ENCODE results near the gene FAF1.
"Not testable (repeated sequence)": the region's sequence is repeated elsewhere in the genome, so short reads cannot be mapped to it uniquely, and the experiment has no call there.

FAF1 gene

DNA sequence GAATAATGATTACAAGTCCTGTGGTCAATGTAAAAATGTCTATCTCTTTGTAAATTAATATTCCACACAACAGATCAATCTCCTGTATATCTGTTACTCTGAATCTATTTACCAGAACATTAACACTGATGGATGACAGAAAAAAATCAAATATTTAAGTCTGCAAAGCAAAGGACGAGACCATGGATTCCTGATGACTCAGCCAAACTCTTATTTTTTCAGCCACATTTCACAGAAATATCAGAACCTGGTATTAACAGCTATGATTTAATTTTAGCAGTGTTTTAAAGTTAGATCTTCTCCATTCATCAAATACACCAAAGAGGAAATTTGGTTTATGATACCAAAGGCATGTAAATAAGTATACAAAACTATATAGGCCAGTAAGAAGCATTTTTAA lies 46.1 kb downstream of the FAF1 start:
- no peak for FAIRE-seq

DNA sequence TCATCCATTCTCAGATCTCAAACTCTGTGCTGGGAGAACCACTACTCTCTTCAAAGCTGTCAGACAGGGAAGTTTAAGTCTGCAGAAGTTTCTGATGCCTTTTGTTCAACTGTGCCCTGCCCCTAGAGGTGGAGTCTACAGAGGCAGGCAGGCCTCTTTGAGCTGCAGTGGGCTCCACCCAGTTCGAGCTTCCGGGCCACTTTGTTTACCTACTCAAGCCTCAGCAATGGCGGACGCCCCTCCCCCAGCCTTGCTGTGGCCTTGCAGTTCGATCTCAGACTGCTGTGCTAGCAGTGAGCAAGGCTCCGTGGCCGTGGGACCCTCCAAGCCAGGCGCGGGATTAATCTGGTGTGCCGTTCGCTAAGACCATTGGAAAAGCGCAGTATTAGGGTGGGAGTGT lies 49.7 kb downstream of the FAF1 start:
- DNase-seq (ENCODE audit: low spot score); FAIRE-seq: not testable (repeated sequence)

More for the DNA sequence above, 46.1 kb downstream of the FAF1 start:
- DNase-seq (ENCODE audit: low spot score), result no peak

DNA sequence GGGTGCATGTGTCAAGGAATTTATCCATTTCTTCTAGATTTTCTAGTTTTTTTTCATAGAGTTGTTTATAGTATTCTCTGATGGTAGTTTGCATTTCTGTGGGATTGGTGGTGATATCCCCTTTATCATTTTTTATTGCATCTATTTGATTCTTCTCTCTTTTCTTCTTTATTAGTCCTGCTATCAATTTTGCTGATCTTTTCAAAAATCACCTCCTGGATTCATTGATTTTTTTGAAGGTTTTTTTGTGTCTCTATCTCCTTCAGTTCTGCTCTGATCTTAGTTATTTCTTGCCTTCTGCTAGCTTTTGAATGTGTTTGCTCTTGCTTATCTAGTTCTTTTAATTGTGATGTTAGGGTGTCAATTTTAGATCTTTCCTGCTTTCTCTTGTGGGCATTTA lies 52.5 kb downstream of the FAF1 start:
- FAIRE-seq; DNase-seq (ENCODE audit: low spot score): not testable (repeated sequence)

DNA sequence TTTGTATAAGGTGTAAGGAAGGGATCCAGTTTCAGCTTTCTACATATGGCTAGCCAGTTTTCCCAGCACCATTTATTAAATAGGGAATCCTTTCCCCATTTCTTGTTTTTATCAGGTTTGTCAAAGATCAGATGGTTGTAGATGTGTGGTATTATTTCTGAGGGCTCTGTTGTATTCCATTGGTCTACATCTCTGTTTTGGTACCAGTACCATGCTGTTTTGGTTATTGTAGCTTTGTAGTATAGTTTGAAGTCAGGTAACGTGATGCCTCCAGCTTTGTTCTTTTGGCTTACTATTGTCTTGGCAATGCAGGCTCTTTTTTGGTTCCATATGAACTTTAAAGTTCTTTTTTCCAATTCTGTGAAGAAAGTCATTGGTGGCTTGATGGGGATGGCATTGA lies 54.0 kb downstream of the FAF1 start:
- not testable (repeated sequence) for FAIRE-seq; DNase-seq (ENCODE audit: low spot score)

DNA sequence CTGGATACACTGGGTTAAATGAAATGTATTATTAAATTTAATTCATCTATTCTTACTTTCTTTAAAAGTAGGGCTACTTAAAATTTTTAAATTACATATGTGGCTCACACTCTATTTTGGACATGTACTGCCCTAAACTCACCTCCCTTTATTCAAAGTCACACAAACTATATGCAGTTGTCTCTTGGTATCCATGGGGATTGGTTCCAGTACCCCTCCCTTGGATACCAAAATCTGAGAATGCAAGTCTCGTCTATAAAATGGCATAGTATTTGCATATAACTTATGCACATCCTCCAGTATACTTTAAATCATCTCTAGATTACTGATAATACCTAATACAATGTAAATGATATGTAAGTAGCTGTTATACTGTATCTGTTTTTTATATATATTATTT lies 57.6 kb downstream of the FAF1 start:
- no peak for FAIRE-seq
- no peak for DNase-seq (ENCODE audit: low spot score)

DNA sequence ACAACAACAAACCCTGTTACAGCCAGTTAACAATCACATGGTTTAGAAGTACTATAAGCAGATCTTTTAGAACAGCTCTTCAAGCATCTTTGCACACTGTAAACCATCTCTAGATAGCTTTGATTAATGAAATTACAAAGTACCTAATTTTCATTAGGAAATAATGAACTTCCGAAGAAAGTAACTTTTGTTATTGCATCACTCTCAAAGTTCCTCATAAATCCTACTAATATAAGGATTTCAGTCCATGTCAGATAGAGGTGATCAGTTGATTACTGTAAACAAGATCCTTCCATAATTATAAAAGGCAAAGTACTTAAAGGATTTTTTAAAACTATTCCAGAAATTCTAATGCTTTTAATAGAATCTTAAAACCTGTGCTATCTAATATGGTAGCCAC lies 58.2 kb downstream of the FAF1 start:
- FAIRE-seq, result no peak

DNA sequence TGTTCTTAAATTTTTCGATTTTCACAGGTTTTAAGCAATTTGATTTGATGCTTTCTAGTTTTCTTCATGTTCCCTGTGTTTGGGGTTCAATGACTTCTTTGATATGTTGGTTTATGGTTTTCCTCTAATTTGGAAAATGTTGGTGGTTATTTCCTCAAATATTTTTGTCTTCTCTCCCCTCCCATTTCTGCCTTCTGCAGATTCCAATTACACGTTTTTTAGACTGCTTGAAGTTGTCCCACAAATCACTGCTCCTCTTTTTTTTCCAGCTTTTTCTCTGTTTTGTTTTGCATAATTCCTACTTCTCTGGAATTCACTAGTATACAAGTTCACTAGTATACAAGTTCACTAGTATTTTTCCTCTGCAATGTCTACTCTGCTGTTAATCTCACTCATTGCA lies 61.3 kb downstream of the FAF1 start:
- FAIRE-seq, result no peak
- no peak for DNase-seq (ENCODE audit: low spot score)

More for the DNA sequence above, 58.2 kb downstream of the FAF1 start:
- no peak for DNase-seq (ENCODE audit: low spot score)

DNA sequence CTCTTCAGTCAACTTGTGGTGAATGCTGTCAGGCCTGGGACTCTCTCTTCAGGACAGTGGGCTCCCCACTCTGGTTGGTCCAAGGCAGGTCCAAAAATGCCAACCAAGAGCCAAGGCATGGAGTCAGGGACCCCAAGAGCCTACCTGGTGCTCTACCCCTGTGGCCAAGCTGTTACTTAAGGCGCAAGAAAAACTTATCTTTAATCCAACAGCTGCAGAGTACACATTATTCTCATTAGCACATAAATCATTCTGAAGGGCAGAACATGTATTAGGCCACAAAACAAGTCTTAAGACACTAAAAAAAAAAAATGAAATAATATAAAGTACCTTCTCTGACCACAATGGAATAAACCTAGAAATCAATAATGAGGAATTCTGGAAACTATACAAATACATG lies 65.7 kb downstream of the FAF1 start:
- FAIRE-seq, result no peak
- DNase-seq (ENCODE audit: low spot score), result no peak

DNA sequence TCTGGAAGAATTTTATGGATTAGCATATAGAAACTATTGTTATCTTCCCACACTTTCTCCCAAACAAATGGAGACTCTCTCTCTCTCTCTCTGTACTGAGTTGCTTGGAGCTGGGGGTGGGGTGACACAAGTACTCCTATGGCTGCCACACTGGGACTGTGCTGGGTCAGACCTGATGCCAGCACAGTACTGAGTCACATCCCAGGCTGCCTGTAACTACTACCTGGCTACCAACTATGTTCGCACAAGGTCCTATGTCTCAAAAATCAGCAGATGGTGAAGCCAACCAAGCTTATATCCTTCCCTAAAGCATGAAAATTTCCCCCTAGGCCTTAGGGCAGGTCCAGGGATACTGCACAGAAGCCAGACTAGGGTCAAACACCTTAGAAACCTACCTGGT lies 66.6 kb downstream of the FAF1 start:
- FAIRE-seq (no peak), DNase-seq (ENCODE audit: low spot score) (no peak)

DNA sequence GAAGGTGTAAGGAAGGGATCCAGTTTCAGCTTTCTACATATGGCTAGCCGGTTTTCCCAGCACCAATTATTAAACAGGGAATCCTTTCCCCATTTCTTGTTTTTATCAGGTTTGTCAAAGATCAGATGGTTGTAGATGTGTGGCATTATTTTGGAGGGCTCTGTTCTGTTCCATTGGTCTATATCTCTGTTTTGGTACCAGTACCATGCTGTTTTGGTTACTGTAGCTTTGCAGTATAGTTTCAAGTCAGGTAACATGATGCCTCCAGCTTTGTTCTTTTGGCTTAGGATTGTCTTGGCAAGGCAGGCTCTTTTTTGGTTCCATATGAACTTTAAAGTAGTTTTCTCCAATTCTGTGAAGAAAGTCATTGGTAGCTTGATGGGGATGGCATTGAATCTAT lies 72.5 kb downstream of the FAF1 start:
- FAIRE-seq, result not testable (repeated sequence)

DNA sequence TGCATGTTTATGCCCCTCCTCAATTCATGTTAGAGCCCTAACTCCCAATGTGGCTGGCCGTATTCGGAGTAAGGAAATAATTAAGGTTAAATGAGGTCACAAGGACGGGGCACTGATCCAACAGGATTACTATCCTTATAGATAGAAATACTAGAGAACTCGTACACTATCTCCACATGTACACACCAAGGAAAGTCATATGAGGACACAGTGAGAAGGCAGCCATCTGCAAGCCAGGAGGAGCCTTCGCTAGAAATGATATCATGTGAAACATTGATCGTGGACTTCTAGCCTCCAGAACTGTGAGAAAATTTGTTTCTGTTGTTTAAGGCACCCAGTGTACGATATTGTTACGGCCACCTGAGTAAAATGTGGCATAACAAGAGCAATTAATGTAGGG lies 79.7 kb downstream of the FAF1 start:
- FAIRE-seq (no peak), DNase-seq (ENCODE audit: low spot score) (no peak)

More for the DNA sequence above, 72.5 kb downstream of the FAF1 start:
- not testable (repeated sequence) for DNase-seq (ENCODE audit: low spot score)

DNA sequence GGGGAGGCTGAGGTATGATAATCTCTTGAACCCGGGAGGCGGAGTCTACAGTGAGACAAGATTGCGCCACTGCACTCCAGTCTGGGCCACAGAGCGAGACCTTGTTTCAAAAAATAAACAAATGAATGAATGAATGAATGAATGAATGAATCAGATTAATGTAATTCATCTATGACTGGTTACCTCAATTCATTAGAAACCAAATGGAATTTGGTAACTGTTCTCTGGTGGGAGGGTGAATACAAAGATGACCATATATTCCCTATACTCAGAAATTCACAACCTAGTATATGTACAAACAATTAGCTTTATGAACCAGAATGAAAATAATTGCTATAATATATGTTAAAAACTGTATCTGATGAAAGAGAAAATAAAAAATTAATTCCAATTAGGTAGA lies 80.9 kb downstream of the FAF1 start:
- no peak for FAIRE-seq
- no peak for DNase-seq (ENCODE audit: low spot score)

DNA sequence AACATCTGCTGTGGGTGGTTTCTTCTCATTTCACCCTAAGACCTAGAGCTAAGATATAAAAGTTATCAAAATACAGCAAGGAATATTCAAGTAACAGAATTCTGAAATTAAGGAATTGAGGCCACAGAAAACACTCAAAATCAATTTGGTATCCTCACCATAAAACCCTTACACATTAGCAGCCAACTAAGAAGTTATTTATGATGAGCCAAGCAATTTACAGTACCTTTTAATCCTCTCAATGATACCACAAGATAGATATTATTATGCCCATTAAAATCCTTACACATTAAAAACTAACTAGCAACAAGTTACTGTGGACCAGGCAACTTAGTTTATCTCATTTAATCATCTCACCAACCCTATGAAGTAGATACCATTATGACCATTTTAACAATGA lies 81.6 kb downstream of the FAF1 start:
- DNase-seq (ENCODE audit: low spot score), result no peak
- no peak for FAIRE-seq

DNA sequence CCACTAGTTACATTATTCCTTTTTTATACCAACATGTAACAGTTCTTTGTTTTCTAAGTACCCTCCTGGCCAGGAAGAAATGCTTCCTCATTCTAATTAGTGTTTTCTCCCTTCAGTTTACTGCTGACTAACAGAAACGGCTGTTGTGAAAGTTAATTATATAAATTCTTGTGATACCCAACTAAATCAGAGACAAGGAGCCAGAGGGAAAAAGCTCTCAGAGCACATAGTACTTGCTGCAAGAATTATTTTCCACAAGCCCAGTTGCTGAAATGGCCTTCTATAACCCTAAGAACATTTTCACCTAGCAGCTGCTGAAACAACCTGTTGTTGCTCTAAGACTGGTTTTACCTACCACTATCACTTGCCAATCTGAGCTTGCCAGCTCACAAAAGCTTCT lies 82.4 kb downstream of the FAF1 start:
- DNase-seq (ENCODE audit: low spot score) (no peak), FAIRE-seq (no peak)

DNA sequence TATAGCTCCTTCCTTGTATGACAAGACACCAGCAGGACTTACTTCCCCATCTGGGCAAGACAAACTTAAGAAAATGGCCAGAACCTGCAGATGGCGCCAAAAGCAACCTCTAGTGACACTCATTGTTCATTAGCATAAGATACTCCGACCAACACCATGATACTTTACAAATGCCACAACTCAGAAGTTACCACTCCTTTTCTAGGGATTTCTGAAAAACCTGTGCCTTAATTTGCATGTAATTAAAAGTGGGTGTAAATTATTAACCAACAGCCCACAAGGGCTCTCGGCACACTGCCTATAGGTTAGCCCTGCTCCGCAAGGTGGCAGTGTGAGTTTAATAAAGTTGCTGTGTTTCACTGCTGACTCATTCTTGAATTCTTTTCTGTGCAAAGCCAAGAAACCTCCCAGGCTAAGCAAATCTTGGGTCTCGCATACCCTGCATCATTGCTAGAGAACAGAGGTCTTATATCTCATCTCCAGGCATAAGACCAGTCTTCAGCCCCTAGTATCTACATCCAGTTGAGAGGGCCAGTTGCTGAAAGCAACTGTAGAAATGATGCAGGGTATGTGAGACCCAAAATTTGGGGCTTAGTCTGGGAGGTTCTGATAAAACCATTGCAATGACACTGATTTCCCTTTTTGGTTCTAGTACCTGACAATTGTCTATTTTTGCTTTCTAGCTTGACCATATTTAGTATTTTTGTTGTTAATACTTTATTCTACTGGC lies 86.4 kb downstream of the FAF1 start:
- FAIRE-seq (no peak), DNase-seq (ENCODE audit: low spot score) (peak; percentile 63)

DNA sequence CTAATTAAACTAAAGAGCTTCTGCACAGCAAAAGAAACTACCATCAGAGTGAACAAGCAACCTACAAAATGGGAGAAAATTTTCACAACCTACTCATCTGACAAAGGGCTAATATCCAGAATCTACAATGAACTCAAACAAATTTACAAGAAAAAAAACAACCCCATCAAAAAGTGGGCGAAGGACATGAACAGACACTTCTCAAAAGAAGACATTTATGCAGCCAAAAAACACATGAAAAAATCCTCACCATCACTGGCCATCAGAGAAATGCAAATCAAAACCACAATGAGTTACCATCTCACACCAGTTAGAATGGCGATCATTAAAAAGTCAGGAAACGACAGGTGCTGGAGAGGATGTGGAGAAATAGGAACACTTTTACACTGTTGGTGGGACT lies 95.2 kb downstream of the FAF1 start:
- DNase-seq (ENCODE audit: low spot score); FAIRE-seq: not testable (repeated sequence)

DNA sequence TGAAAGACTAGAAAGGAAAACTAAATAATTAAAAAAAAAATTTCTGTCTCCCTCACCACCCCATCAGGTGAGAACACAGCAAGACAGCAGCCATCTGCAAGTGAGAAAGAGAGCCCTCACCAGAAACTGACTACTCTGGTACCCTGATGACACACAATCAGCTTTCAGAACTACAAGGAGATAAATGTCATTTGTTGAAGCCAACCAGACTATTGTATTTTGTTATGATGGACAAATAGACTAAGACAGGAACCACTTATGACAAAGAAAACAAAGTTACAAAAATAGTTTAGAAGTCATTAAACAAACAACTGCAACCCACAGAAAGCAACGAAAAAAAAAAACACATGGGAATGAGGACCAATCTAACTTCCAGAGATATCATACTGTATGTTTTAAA lies 98.3 kb downstream of the FAF1 start:
- no peak for DNase-seq (ENCODE audit: low spot score)
- no peak for FAIRE-seq

DNA sequence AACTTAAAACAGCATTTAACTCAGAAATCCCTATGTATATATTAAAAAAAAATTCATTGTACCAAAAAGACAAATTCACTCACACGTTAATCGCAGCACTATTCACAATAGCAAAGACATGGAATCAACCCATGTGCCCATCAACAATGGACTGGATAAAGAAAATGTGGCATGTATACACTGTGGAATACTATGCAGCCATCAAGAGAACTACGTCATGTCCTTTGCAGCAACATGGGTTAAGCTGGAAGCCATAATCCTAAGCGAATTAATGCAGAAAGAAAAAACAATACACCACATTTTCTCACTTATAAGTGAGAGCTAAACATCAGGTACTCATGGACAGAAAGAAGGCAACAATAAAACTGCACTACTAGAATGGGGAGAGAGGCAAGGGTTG lies 99.4 kb downstream of the FAF1 start:
- FAIRE-seq, result no peak

DNA sequence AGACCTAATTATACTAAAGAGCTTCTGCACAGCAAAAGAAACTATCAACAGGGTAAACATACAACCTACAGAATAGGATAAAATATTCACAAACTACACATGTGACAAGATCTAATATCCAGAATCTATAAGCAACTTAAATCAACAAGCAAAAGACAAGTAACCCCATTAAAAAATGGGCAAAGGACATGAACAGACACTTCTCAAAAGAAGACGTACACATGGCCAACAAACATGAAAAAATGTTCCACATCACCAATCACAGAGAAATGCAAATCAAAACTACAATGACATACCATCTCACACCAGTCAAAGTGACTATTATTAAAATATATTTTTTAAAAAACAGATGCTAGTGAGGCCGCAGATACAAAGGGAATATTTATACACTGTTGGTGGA lies 99.8 kb downstream of the FAF1 start:
- DNase-seq (ENCODE audit: low spot score), result no peak
- FAIRE-seq, result no peak

More for the DNA sequence above, 99.4 kb downstream of the FAF1 start:
- DNase-seq (ENCODE audit: low spot score), result no peak

DNA sequence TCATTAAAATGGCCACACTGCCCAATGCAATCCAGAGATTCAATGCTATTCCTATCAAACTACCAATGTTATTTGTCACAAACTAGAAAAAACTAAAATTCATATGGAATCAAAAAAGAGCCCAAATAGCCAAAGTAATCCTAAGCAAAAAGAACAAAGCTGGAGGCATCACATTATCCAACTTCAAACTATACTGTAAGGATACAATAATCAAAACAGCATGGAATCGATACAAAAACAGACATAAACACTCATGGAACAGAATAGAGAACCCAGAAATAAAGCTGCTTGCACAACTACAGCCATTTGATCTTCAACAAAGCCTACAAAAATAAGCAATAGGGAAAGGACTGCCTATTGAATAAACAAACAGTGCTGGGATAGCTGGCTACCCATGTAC lies 100.4 kb downstream of the FAF1 start:
- no peak for DNase-seq (ENCODE audit: low spot score)
- FAIRE-seq, result no peak

DNA sequence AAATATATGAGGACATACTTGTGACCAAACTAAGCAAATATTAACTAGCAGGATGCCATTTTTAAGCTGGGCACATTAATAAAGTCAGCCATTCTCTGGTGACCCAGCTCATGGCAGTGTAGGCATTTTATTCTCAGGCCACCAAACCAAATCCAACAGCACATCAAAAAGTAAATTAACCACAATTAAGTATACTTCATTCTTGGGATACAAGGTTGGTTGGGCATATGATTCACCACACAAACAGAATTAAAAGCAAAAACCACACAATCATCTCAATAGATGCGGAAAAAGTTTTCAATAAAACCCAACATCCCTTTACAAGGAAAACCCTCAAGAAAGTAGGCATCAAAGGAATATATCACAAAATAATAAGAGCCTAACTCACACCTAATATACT lies 101.3 kb downstream of the FAF1 start:
- DNase-seq (ENCODE audit: low spot score), result no peak
- FAIRE-seq, result no peak

DNA sequence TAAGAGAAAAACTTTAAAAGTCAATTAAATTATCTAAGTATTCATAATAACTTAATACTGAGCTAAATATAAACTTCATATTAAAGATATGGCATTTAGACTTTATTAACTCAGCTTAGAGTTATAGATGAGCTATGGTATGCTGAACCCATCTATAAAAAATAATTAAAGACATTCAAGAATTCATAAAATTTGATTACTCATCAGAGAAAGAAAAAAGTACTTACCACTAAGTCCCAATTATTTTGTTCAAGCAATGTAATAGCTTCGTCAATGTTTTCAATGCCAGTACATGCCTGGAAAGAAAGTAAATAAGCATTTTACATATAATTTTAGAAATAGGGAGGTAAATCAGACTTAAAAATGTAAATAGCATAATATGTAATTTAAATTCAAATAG lies 102.4 kb downstream of the FAF1 start:
- DNase-seq (ENCODE audit: low spot score), result no peak
- no peak for FAIRE-seq

DNA sequence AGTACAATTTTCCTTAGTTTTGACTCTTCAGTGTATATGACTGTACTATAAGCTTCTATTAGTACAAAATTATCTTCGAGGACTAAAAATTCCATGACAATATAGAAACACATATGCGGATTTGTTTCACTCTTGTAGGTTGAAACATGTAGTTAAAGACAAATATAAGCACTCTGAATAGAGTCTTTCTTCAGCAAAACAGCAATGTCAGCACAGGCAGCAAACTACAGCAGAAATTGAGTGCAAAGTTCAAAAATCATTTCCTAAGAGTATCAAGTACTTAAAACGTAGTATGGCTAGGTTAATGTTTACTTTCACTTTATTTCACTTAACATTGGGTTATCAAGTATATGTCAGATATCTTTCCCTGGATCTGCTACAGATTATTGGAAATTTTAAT lies 106.7 kb downstream of the FAF1 start:
- FAIRE-seq (no peak), DNase-seq (ENCODE audit: low spot score) (no peak)

DNA sequence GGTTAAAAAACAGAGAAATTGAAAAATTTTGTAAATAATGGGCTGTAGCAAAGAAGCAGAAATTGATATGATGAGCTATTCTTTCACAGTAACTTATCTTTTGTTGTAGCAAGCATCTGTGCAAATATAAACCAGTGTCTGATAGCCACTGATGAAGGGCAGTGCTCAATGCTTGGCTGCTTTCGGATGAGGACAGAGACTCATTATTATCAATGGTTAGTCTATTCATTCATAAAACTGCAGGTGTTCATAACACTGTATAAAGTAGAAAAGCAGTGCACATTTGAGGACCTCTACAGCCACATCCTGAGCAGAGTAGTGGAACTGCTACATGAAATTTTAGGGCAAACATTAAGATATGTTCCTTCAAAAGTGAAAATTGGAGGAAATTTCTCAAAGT lies 107.2 kb downstream of the FAF1 start:
- DNase-seq (ENCODE audit: low spot score) (no peak), FAIRE-seq (no peak)
